K562 (cell line): ENCODE measurements around the gene BCKDK. TPM values are rescaled to one million over a fixed set of nuclear protein-coding genes. Genes with fewer than 3 reads are reported as not detected.

Source experiments
- FOXP1 ChIP-seq: sonication (generic); formaldehyde crosslinking; IDR thresholded peaks from 2 replicates; pipeline ENCODE4 v1.8.0; 2022; ENCODE audit warnings: mild to moderate bottlenecking, missing genetic modification reagents
- HIVEP1 ChIP-seq: fragments of 250-450 bp; sonication (Bioruptor Pico); IDR thresholded peaks from 2 replicates; pipeline ENCODE4 v1.4.0; 2020; ENCODE audit warnings: mild to moderate bottlenecking
- HMGN3 ChIP-seq: IDR thresholded peaks from 2 replicates; pipeline ENCODE4 v1.6.1; 2011; ENCODE audit warnings: borderline replicate concordance, low read depth, mild to moderate bottlenecking, mixed read lengths, low read length; ENCODE audit not compliant: insufficient read length; ENCODE audit errors: extremely low read depth
- NR1H2 ChIP-seq: sonication (generic); formaldehyde crosslinking; IDR thresholded peaks from 2 replicates; pipeline ENCODE4 v1.4.0; 2020; ENCODE audit warnings: mild to moderate bottlenecking, missing genetic modification reagents
- POLR2G ChIP-seq: fragments of 200-400 bp; formaldehyde crosslinking; IDR thresholded peaks from 2 replicates; pipeline ENCODE4 v1.6.1; 2017; ENCODE audit warnings: low read depth, mild to moderate bottlenecking, antibody characterized with exemption, low read length, moderate library complexity
- PTRF ChIP-seq: fragments of 450-650 bp; IDR thresholded peaks from 2 replicates; pipeline ENCODE4 v1.6.1; 2016; ENCODE audit warnings: mild to moderate bottlenecking, missing genetic modification characterization, missing compliant biosample characterization
- RBFOX2 ChIP-seq: fragments of 200-400 bp; formaldehyde crosslinking; IDR thresholded peaks from 2 replicates; pipeline ENCODE4 v1.6.1; 2017; ENCODE audit warnings: low read depth, mild to moderate bottlenecking, low read length, moderate library complexity
- SPI1 ChIP-seq: IDR thresholded peaks from 2 replicates; pipeline ENCODE4 v1.6.1; 2011; ENCODE audit warnings: low read depth, low read length, control low read depth, borderline replicate concordance
- polyA plus RNA-seq, 8 experiments: library from polyadenylated mRNA; depleted of rRNA in 4 of 8; stranded (reverse) in 5 of 8; unstranded in 3 of 8; fragments of >200 nt; fragmentation: Nextera tagmentation in 2 of 8; fragmentation: Illumina TruSeq in 1 of 8; extraction: Ambion mirVana in 2 of 8; extraction: Trizol in 1 of 8; gene quantifications; 2 replicates each; pipeline versions ENCODE4 v1.2.1 to v1.2.3, GENCODE V29; 2011 to 2014; ENCODE audit warnings: inconsistent platforms in 1 of 8, missing spikeins in 1 of 8
- total RNA-seq, 7 experiments: library from RNA; depleted of rRNA in 6 of 7; stranded (reverse); fragments of >200 nt in 6 of 7; fragmentation: Illumina TruSeq in 2 of 7; extraction: Trizol in 2 of 7; gene quantifications; 2 replicates each; pipeline versions ENCODE4 v1.2.1 to v1.2.3, GENCODE V29; 2011 to 2021; ENCODE audit warnings: low replicate concordance in 1 of 7
- TF ChIP-seq, protein P1 (sequence below): fragments of 450-650 bp; formaldehyde crosslinking; IDR thresholded peaks from 2 replicates; pipeline ENCODE4 v1.4.0; 2020; ENCODE audit warnings: mild to moderate bottlenecking

The BCKDK gene
- total and polyA plus RNA-seq, 9 of the 15 experiments (the other 6 are each of a cell fraction or from before 2014, with no cell fraction given), result 0.58 to 34.8 (median 13.1) TPM

DNA sequence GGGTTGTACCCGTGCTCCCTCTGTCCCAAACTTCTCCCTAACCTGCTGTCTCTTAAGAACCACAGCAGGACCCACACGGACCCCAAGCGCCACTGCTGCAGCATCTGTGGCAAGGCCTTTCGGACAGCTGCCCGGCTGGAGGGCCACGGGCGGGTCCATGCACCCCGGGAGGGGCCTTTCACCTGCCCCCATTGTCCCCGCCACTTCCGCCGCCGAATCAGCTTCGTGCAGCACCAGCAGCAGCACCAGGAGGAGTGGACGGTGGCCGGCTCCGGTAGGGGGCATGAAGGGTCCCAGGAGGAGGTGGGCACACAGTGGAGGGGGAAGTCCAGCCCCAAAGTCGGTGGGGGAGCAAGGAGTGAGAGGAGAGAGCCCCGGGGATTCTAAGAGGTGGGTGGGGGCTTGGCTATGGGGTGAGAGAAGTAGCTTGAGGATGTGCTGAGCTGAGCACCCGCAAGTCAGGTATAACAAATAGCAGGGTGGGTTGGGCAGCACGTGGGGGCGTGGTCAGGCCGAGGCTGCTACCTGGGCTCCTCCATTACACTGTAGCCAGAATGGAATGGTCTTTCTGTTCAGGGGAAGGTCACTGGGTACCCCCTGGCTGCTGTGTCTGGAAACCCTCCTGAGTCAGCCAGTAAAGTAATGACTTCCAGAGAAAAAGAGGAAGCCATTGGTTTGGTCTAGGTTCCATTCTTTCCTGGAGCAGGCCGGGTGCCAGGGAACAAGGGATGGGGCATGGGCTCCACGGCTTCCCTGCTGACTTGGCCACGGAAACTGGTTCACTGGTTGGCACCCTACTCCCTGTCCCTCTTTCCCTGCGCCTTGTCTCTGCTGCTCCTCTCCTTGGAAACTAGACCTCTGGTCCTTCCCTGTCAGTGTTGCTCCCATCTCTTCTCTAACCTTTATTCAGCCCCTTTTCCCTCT, 26.5 kb upstream of the BCKDK start (continued):
- no peak for TF ChIP-seq FOXP1
- peak; percentile 84 for TF ChIP-seq SPI1
- peak; percentile 75 for TF ChIP-seq POLR2G
- TF ChIP-seq PTRF (tag), result no peak
- TF ChIP-seq HMGN3, result no peak
- peak; percentile 64 for TF ChIP-seq RBFOX2
- no peak for TF ChIP-seq HIVEP1
- TF ChIP-seq, protein P1, sequence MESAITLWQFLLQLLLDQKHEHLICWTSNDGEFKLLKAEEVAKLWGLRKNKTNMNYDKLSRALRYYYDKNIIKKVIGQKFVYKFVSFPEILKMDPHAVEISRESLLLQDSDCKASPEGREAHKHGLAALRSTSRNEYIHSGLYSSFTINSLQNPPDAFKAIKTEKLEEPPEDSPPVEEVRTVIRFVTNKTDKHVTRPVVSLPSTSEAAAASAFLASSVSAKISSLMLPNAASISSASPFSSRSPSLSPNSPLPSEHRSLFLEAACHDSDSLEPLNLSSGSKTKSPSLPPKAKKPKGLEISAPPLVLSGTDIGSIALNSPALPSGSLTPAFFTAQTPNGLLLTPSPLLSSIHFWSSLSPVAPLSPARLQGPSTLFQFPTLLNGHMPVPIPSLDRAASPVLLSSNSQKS (CRISPR knock-in tag), result no peak
- no peak for TF ChIP-seq NR1H2
